Colonic mucosa (tissue), 4 donors: ENCODE measurements around the gene CERKL. TPM values are rescaled to one million over a fixed set of nuclear protein-coding genes. Genes with fewer than 3 reads are reported as not detected.

ENCODE experiments used
- DNase-seq: peaks from one replicate; pipeline ENCODE4 v3.0.0-alpha.2; 2020
- H3K27ac ChIP-seq: fragments of 200-600 bp; one replicate; pipeline ENCODE4 v1.8.0; 2021
- H3K27me3 ChIP-seq: fragments of 200-600 bp; one replicate; pipeline ENCODE4 v1.8.0; 2021
- H3K36me3 ChIP-seq: fragments of 200-600 bp; one replicate; pipeline ENCODE4 v1.8.0; 2021
- H3K4me1 ChIP-seq: fragments of 200-600 bp; one replicate; pipeline ENCODE4 v1.8.0; 2021; ENCODE audit warnings: mild to moderate bottlenecking
- H3K4me3 ChIP-seq: fragments of 200-600 bp; one replicate; pipeline ENCODE4 v1.8.0; 2021
- H3K9ac ChIP-seq, 2 donors: one replicate each; pipeline ENCODE4 v1.7.0; 2013; ENCODE audit warnings: control low read depth in 2 of 2, low read depth in 2 of 2, low read length in 2 of 2
- H3K9me3 ChIP-seq: fragments of 200-600 bp; one replicate; pipeline ENCODE4 v1.8.0; 2021
- intact Hi-C: fragments of 100-400 bp; cut with DNase I; formaldehyde crosslinking; loops from one replicate; pipeline ENCODE4 v1.14.1; 2022
- total RNA-seq, 2 donors: library from RNA; stranded (reverse); fragmentation: NEBNext Ultra II Directional in 1 of 2; extraction: Animal tissue kit (Norgen Biotek cat#: 25700) in 1 of 2; gene quantifications; one replicate each; pipeline ENCODE4 v1.2.1, GENCODE V29; 2021
- TF ChIP-seq, protein P1 (sequence below): fragments of 200-600 bp; IDR thresholded peaks from one replicate; pipeline ENCODE4 v1.8.0; 2022; ENCODE audit warnings: antibody characterized with exemption, mild to moderate bottlenecking
- donor health status: healthy.
- donor health status: DM: no; HTN: no; CAD: no.
- donor health status: DM: no; HTN: no; CAD: no.

CERKL gene
- total RNA-seq, 2 donors from 2014 or later: 0.20 to 0.24 TPM

- H3K27me3 ChIP-seq: no peaks in the 10 kb centered on the region
- H3K36me3 ChIP-seq: no peaks in the 10 kb centered on the region
- H3K9me3 ChIP-seq: no peaks in the 10 kb centered on the region
- TF ChIP-seq, protein P1, sequence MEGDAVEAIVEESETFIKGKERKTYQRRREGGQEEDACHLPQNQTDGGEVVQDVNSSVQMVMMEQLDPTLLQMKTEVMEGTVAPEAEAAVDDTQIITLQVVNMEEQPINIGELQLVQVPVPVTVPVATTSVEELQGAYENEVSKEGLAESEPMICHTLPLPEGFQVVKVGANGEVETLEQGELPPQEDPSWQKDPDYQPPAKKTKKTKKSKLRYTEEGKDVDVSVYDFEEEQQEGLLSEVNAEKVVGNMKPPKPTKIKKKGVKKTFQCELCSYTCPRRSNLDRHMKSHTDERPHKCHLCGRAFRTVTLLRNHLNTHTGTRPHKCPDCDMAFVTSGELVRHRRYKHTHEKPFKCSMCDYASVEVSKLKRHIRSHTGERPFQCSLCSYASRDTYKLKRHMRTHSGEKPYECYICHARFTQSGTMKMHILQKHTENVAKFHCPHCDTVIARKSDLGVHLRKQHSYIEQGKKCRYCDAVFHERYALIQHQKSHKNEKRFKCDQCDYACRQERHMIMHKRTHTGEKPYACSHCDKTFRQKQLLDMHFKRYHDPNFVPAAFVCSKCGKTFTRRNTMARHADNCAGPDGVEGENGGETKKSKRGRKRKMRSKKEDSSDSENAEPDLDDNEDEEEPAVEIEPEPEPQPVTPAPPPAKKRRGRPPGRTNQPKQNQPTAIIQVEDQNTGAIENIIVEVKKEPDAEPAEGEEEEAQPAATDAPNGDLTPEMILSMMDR: no peak
- no peaks in the 10 kb centered on the region for H3K4me1 ChIP-seq
- no peak overlapping the region for H3K4me3 ChIP-seq
- no peak overlapping the region for H3K9ac ChIP-seq
- intact Hi-C loops: no loop called here
- DNase-seq: no peak
- H3K27ac ChIP-seq: no peak overlapping the region
Measured at GRCh38 chr2:181500201-181500600, 156.7 kb downstream of the CERKL start.

- no peaks in the 10 kb centered on the region for H3K4me1 ChIP-seq
- no peak for DNase-seq
- H3K4me3 ChIP-seq: no peak overlapping the region
- intact Hi-C loops: no loop called here
- H3K27me3 ChIP-seq: no peaks in the 10 kb centered on the region
- TF ChIP-seq, protein P1: no peak
- H3K36me3 ChIP-seq: no peaks in the 10 kb centered on the region
- no peak overlapping the region for H3K9ac ChIP-seq
- H3K27ac ChIP-seq: no peak overlapping the region
- H3K9me3 ChIP-seq: no peaks in the 10 kb centered on the region
Measured at GRCh38 chr2:181499231-181499630, 157.7 kb downstream of the CERKL start.

Other genes starting within 250 kb of the CERKL start
- gene ITGA4, start 199.7 kb downstream of the CERKL start, total RNA-seq: 1 to 10 TPM; 4.1 to 6.7 TPM
- gene NEUROD1, start 23.4 kb upstream of the CERKL start, total RNA-seq: 1 to 10 TPM; 1.8 to 3.0 TPM
- gene ITPRID2, start 234.6 kb upstream of the CERKL start, total RNA-seq: 100 to 1,000 TPM; 141 to 323 TPM